WI38 (cell line): ENCODE data around the gene MYOF.

Experiments
- H3K4me3 ChIP-seq: 2 replicates; pipeline ENCODE4 v1.5.1; 2011; ENCODE audit warnings: low read depth, mild to moderate bottlenecking, control low read depth, low read length
- CTCF ChIP-seq: IDR thresholded peaks from 2 replicates; pipeline ENCODE4 v1.5.1; 2012; ENCODE audit warnings: low read depth, mild to moderate bottlenecking, control low read depth, low read length

MYOF gene

GRCh38 chr10:93436591-93437085, 45.5 kb downstream of the MYOF start:
- TF ChIP-seq CTCF: no peak
- peak overlapping the region; percentile 17 for H3K4me3 ChIP-seq

GRCh38 chr10:93435621-93436397, 46.3 kb downstream of the MYOF start:
- H3K4me3 ChIP-seq: 0 out of 2 replicates have a peak overlapping the region, but pooled peaks have one; percentile 1
- TF ChIP-seq CTCF: no peak

- H3K4me3 ChIP-seq: no peak overlapping the region
- no peak for TF ChIP-seq CTCF
Observed at GRCh38 chr10:93434991-93435491, 47.1 kb downstream of the MYOF start.

GRCh38 chr10:93431361-93431760, 50.8 kb downstream of the MYOF start:
- TF ChIP-seq CTCF: no peak
- no peak overlapping the region for H3K4me3 ChIP-seq

GRCh38 chr10:93425861-93426260, 56.3 kb downstream of the MYOF start:
- no peak overlapping the region for H3K4me3 ChIP-seq
- TF ChIP-seq CTCF: no peak

GRCh38 chr10:93422118-93422517, 60.0 kb downstream of the MYOF start:
- no peak overlapping the region for H3K4me3 ChIP-seq
- TF ChIP-seq CTCF: no peak
